Suprapubic skin (tissue), 4 donors: ENCODE results near the gene ADAM19.

Experiments
- POLR2A ChIP-seq, 2 donors: fragments of 450-650 bp; IDR thresholded peaks; one replicate each; pipeline ENCODE4 v1.6.1; 2017; ENCODE audit warnings: antibody characterized with exemption in 2 of 2, mild to moderate bottlenecking in 2 of 2, moderate library complexity in 2 of 2
- POLR2AphosphoS5 ChIP-seq, 3 donors: sonication (generic); formaldehyde crosslinking; IDR thresholded peaks; one replicate each; pipeline ENCODE4 v1.6.1; 2017; ENCODE audit warnings: antibody characterized with exemption in 3 of 3
- TF ChIP-seq, protein P1 (sequence below), 2 donors: fragments of 200-600 bp in 1 of 2; fragments of 450-650 bp in 1 of 2; sonication (generic) in 1 of 2; IDR thresholded peaks; one replicate each; pipeline ENCODE4 v1.5.1; 2016 to 2019; ENCODE audit warnings: antibody characterized with exemption in 2 of 2, mild to moderate bottlenecking in 1 of 2, moderate library complexity in 1 of 2

- TF ChIP-seq, protein P1, sequence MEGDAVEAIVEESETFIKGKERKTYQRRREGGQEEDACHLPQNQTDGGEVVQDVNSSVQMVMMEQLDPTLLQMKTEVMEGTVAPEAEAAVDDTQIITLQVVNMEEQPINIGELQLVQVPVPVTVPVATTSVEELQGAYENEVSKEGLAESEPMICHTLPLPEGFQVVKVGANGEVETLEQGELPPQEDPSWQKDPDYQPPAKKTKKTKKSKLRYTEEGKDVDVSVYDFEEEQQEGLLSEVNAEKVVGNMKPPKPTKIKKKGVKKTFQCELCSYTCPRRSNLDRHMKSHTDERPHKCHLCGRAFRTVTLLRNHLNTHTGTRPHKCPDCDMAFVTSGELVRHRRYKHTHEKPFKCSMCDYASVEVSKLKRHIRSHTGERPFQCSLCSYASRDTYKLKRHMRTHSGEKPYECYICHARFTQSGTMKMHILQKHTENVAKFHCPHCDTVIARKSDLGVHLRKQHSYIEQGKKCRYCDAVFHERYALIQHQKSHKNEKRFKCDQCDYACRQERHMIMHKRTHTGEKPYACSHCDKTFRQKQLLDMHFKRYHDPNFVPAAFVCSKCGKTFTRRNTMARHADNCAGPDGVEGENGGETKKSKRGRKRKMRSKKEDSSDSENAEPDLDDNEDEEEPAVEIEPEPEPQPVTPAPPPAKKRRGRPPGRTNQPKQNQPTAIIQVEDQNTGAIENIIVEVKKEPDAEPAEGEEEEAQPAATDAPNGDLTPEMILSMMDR (IDR thresholded peaks at IDR 0.05), result no peak
- TF ChIP-seq POLR2A (IDR thresholded peaks at IDR 0.05) (no peak), POLR2AphosphoS5 (IDR thresholded peaks at IDR 0.05) (no peak)
Measured at GRCh38 chr5:157444224-157444623, 131.4 kb downstream of the ADAM19 start.
